Activated CD4-positive, alpha-beta T cell treated with anti-CD3 and anti-CD28 coated beads for 36 hours (primary cell): ENCODE measurements around the gene OSBP2. TPM values are rescaled to one million over a fixed set of nuclear protein-coding genes. Genes with fewer than 3 reads are reported as not detected.

Experiments used
- ATAC-seq: fragments of 200-7000 bp; cut with Tn5 transposase; one replicate; pipeline ENCODE4 v1.10.0; 2021; ENCODE audit warnings: mild to moderate bottlenecking, moderate library complexity
- CTCF ChIA-PET: fragments of 350-600 bp; sonication (Branson Sonifier 250); formaldehyde crosslinking; loops from one replicate; lab custom pipeline; 2021; ENCODE audit warnings: antibody characterized with exemption; lab: Charles Lee
- POLR2A ChIA-PET: fragments of 350-600 bp; sonication (Branson Sonifier 250); formaldehyde crosslinking; loops from one replicate; lab custom pipeline; 2021; ENCODE audit warnings: antibody characterized with exemption, inconsistent platforms; lab: Charles Lee
- DNase-seq: peaks from one replicate; pipeline ENCODE4 v3.0.0-alpha.2; 2020
- H3K27ac Mint-ChIP-seq: one replicate; pipeline ENCODE4 v1.8.0; 2021; ENCODE audit warnings: mixed read lengths
- H3K27me3 Mint-ChIP-seq: one replicate; pipeline ENCODE4 v1.8.0; 2021; ENCODE audit warnings: mixed read lengths
- H3K36me3 Mint-ChIP-seq: one replicate; pipeline ENCODE4 v1.8.0; 2021; ENCODE audit warnings: low read depth, mixed read lengths
- H3K4me1 Mint-ChIP-seq: one replicate; pipeline ENCODE4 v1.8.0; 2021; ENCODE audit warnings: mixed read lengths
- H3K4me3 Mint-ChIP-seq: one replicate; pipeline ENCODE4 v1.8.0; 2021; ENCODE audit warnings: mild to moderate bottlenecking, moderate library complexity, mixed read lengths
- H3K9me3 Mint-ChIP-seq: one replicate; pipeline ENCODE4 v1.8.0; 2021; ENCODE audit warnings: low read depth, mixed read lengths
- intact Hi-C, 2 experiments: fragments of 100-400 bp; cut with DNase I in 1 of 2; cut with micrococcal nuclease in 1 of 2; formaldehyde crosslinking; loops; one replicate each; pipeline versions ENCODE4 v1.14.2 to v1.15.1; 2022 to 2024; cut with DNase I, micrococcal nuclease
- total RNA-seq, 2 experiments: library from RNA; stranded (reverse); gene quantifications; one replicate each; pipeline ENCODE4 v1.2.3, GENCODE V29; 2021

OSBP2 gene
- total RNA-seq, 2 experiments from 2014 or later: 1.2 to 1.4 TPM

- intact Hi-C loops: no loop called here
- ATAC-seq: no peak
- no peaks in the 10 kb centered on the region for H3K9me3 Mint-ChIP-seq
- no peak for DNase-seq
- no peaks in the 10 kb centered on the region for H3K36me3 Mint-ChIP-seq
- ChIA-PET POLR2A (no interaction called here), CTCF (no interaction called here)
- H3K4me1 Mint-ChIP-seq: no peaks in the 10 kb centered on the region
- no peaks in the 10 kb centered on the region for H3K27me3 Mint-ChIP-seq
- H3K4me3 Mint-ChIP-seq: no peak overlapping the region
- H3K27ac Mint-ChIP-seq: no peak overlapping the region
These were observed 182.4 kb downstream of the OSBP2 start for GRCh38 chr22:30876915-30877553.

DNA sequence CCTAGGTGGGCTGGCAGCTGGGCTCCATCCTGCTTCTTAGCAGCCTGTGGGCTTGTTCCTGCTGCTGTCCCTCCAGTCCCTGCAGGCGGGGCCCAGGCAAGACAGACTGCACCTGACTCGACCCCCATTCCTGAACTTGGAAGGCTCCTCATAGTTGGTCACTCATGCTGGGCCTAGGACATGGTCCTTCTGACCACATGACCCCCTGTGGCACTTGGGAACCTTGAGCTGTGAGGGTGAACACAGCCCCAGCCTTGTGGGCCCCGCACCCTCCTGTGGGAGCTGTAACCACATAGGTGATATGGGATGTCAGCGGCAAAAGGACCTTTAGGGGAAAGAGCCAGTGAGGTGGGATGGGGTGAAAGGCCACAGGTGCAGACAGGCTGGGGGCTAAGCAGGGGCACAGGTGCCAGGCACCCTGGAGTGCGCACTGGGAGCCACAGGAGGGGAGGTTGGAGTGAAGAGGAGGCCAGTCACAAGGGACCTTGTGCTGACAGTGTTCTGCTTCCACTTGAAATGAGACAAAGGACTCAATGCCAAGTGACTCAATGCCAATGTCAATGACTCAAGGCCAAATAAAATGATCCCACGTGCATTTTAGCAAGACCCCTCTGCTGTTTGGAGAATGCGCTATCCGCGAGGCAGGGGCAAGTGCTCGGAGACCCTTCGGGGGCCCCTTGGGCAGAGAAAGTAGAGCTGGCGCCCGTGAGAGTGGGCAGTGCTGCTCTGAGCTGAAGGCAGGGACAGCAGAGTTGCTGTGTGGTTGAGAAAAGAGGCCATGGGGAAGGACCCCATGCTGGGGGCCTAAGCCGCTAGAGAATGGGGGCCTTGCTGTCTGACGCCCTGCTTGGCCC is 183.2 kb downstream of the OSBP2 start:
- no peak overlapping the region for H3K27ac Mint-ChIP-seq
- POLR2A ChIA-PET: no interaction called here
- CTCF ChIA-PET: no interaction called here

GRCh38 chr22:30878516-30879414 is 184.1 kb downstream of the OSBP2 start:
- ChIA-PET CTCF (interaction anchor here (0.6 kb wide), 1 partner anchor 467 kb away, joined by 3 read pairs; no protein-coding TSS in a partner anchor), POLR2A (no interaction called here)
- Mint-ChIP-seq H3K36me3 (no peaks in the 10 kb centered on the region), H3K4me3 (no peak overlapping the region), H3K27me3 (no peaks in the 10 kb centered on the region), H3K9me3 (no peaks in the 10 kb centered on the region), H3K27ac (no peak overlapping the region), H3K4me1 (no peaks in the 10 kb centered on the region)
- intact Hi-C loops: no loop called here
- ATAC-seq (no peak), DNase-seq (no peak)

More for the DNA sequence above, 183.2 kb downstream of the OSBP2 start:
- no peaks in the 10 kb centered on the region for H3K4me1 Mint-ChIP-seq
- DNase-seq (no peak), ATAC-seq (no peak)
- H3K4me3 Mint-ChIP-seq: no peak overlapping the region
- H3K27me3 Mint-ChIP-seq: no peaks in the 10 kb centered on the region
- no peaks in the 10 kb centered on the region for H3K9me3 Mint-ChIP-seq
- no peaks in the 10 kb centered on the region for H3K36me3 Mint-ChIP-seq
- intact Hi-C loops: no loop called here

GRCh38 chr22:30879415-30879797 is 184.7 kb downstream of the OSBP2 start:
- CTCF ChIA-PET: interaction anchor here (0.6 kb wide), 1 partner anchor 467 kb away, joined by 3 read pairs; no protein-coding TSS in a partner anchor

DNA sequence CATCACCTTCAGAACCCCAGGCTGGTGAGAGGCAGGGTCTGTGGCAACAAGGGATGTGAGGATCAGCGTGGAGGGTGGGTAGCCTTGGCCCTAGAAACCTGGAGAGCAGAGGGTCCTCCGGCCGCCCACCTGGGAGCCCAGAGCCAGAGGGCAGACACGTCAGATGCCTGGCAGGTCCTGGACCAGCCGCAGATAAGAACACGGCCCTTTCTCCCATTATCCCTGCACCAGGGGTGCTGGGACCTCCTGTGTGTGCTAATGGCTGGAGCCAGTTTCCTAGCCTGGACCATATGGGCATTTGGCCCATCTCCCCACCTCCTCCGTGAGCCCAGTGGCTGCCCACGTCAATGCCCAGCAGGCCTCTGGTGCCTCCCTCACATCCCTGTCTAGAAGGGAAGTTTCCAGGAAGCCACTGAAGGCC is 185.5 kb downstream of the OSBP2 start:
- no peak overlapping the region for H3K4me3 Mint-ChIP-seq
- H3K27ac Mint-ChIP-seq: no peak overlapping the region
- intact Hi-C loops: no loop called here
- ATAC-seq (no peak), DNase-seq (no peak)
- H3K4me1 Mint-ChIP-seq: no peaks in the 10 kb centered on the region
- H3K36me3 Mint-ChIP-seq: no peaks in the 10 kb centered on the region
- CTCF ChIA-PET: no interaction called here
- no peaks in the 10 kb centered on the region for H3K9me3 Mint-ChIP-seq
- no peaks in the 10 kb centered on the region for H3K27me3 Mint-ChIP-seq
- POLR2A ChIA-PET: no interaction called here

More at GRCh38 chr22:30879415-30879797, 184.7 kb downstream of the OSBP2 start:
- no peaks in the 10 kb centered on the region for H3K9me3 Mint-ChIP-seq
- POLR2A ChIA-PET: no interaction called here
- H3K27me3 Mint-ChIP-seq: no peaks in the 10 kb centered on the region
- H3K36me3 Mint-ChIP-seq: no peaks in the 10 kb centered on the region
- ATAC-seq (no peak), DNase-seq (no peak)
- H3K4me1 Mint-ChIP-seq: no peaks in the 10 kb centered on the region
- no peak overlapping the region for H3K27ac Mint-ChIP-seq
- intact Hi-C loops: no loop called here
- H3K4me3 Mint-ChIP-seq: no peak overlapping the region

- ChIA-PET POLR2A (interaction anchor here (0.6 kb wide), 1 partner anchor 12 kb away, joined by 3 read pairs; no protein-coding TSS in a partner anchor), CTCF (no interaction called here)
- Mint-ChIP-seq H3K4me3 (no peak overlapping the region), H3K27ac (no peak overlapping the region), H3K9me3 (no peaks in the 10 kb centered on the region), H3K4me1 (no peaks in the 10 kb centered on the region), H3K36me3 (no peaks in the 10 kb centered on the region), H3K27me3 (no peaks in the 10 kb centered on the region)
- no peak for ATAC-seq
- intact Hi-C loops: no loop called here
- DNase-seq: no peak
These were observed 186.2 kb downstream of the OSBP2 start for GRCh38 chr22:30880847-30881246.

- no peak for ATAC-seq
- ChIA-PET CTCF (no interaction called here), POLR2A (interaction anchor here (0.6 kb wide), 1 partner anchor 12 kb away, joined by 3 read pairs; no protein-coding TSS in a partner anchor)
- H3K36me3 Mint-ChIP-seq: no peaks in the 10 kb centered on the region
- H3K27ac Mint-ChIP-seq: no peak overlapping the region
- H3K27me3 Mint-ChIP-seq: no peaks in the 10 kb centered on the region
- H3K4me3 Mint-ChIP-seq: no peak overlapping the region
- DNase-seq: no peak
- no peaks in the 10 kb centered on the region for H3K9me3 Mint-ChIP-seq
- no peaks in the 10 kb centered on the region for H3K4me1 Mint-ChIP-seq
- intact Hi-C loops: no loop called here
These were observed 186.9 kb downstream of the OSBP2 start for GRCh38 chr22:30881361-30882183.

GRCh38 chr22:30882184-30882717 is 187.6 kb downstream of the OSBP2 start:
- H3K9me3 Mint-ChIP-seq: no peaks in the 10 kb centered on the region
- ChIA-PET CTCF (no interaction called here), POLR2A (no interaction called here)
- H3K27ac Mint-ChIP-seq: no peak overlapping the region
- intact Hi-C loops: no loop called here
- no peak overlapping the region for H3K4me3 Mint-ChIP-seq
- ATAC-seq: no peak
- DNase-seq: no peak
- H3K27me3 Mint-ChIP-seq: no peaks in the 10 kb centered on the region
- no peaks in the 10 kb centered on the region for H3K4me1 Mint-ChIP-seq
- no peaks in the 10 kb centered on the region for H3K36me3 Mint-ChIP-seq

DNA sequence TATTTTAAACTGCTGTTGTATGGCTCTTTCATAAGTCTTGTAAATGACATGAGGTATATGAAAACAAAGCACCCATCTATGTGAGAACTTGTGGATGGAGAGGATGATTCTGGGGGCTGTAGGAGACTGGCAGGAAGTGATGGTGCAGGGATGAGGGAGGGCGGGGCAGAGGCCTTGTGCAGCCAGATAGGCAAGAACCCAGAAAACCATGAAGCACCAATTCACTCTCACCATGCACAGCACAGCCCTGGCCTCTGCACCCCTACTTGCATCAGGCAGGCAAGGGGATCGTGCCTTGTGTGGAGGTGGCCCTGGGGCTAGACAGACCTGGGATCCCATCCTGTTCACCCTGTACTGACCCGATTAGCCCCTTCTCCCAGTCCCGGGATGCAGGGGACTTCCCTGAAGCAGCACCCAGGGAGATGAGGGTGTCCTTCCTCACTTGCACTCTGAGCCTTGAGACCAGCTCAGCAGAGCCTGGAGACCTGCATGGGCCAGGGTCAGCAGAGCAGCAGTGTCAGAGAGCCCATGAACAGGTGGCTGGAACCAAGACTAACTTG is 188.4 kb downstream of the OSBP2 start:
- ATAC-seq: no peak
- no peaks in the 10 kb centered on the region for H3K36me3 Mint-ChIP-seq
- ChIA-PET POLR2A (no interaction called here), CTCF (no interaction called here)
- intact Hi-C loops: no loop called here
- no peak overlapping the region for H3K27ac Mint-ChIP-seq
- H3K27me3 Mint-ChIP-seq: no peaks in the 10 kb centered on the region
- no peaks in the 10 kb centered on the region for H3K9me3 Mint-ChIP-seq
- DNase-seq: no peak
- H3K4me3 Mint-ChIP-seq: no peak overlapping the region
- H3K4me1 Mint-ChIP-seq: no peaks in the 10 kb centered on the region

DNA sequence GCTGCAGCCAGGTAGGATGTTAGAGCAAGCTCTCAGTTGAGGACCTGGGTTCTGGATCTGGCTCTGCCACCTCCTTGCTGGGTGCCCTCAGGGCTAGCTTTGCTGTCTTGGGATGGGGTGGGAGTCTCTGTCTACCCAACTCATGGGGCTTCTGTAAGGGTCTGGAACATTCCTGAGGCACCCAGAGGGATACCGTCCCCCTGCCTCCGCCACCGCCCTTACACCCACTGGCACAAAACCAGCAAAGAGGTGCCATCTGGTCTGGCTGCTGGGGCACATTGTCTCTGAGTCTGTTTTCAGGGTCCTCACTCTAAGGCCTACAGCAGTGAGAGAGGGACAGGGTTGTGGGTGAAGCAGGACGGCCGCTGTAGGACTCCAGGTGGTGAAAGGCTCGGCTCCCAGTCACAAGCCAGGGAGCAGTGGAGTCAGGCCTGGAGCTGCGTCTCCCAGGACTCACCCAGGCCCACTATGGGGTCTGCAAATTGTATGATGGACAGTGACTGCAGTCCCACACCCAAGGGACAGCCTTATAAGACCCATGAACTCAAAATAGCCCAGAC is 189.0 kb downstream of the OSBP2 start:
- H3K4me3 Mint-ChIP-seq: no peak overlapping the region
- DNase-seq: no peak
- intact Hi-C loops: no loop called here
- no peak for ATAC-seq
- CTCF ChIA-PET: no interaction called here
- H3K27me3 Mint-ChIP-seq: no peaks in the 10 kb centered on the region
- H3K4me1 Mint-ChIP-seq: no peaks in the 10 kb centered on the region
- H3K36me3 Mint-ChIP-seq: no peaks in the 10 kb centered on the region
- H3K9me3 Mint-ChIP-seq: no peaks in the 10 kb centered on the region
- no peak overlapping the region for H3K27ac Mint-ChIP-seq
- POLR2A ChIA-PET: no interaction called here
